Head of caudate nucleus (tissue), 42 donors: ENCODE measurements around the gene SP4.
A peak's percentile ranks its signal among the peaks of the same experiment; 100 is the strongest.

Experiments used
- DNase-seq, 42 donors: peaks; one replicate each; pipeline versions ENCODE4 v3.0.0 to v3.0.0-alpha.2; 2020 to 2021; ENCODE audit warnings: mixed read lengths in 7 of 42
- intact Hi-C: fragments of 100-400 bp; cut with DNase I; formaldehyde crosslinking; loops from one replicate; pipeline ENCODE4 v1.15.0; 2022

Gene SP4

DNA sequence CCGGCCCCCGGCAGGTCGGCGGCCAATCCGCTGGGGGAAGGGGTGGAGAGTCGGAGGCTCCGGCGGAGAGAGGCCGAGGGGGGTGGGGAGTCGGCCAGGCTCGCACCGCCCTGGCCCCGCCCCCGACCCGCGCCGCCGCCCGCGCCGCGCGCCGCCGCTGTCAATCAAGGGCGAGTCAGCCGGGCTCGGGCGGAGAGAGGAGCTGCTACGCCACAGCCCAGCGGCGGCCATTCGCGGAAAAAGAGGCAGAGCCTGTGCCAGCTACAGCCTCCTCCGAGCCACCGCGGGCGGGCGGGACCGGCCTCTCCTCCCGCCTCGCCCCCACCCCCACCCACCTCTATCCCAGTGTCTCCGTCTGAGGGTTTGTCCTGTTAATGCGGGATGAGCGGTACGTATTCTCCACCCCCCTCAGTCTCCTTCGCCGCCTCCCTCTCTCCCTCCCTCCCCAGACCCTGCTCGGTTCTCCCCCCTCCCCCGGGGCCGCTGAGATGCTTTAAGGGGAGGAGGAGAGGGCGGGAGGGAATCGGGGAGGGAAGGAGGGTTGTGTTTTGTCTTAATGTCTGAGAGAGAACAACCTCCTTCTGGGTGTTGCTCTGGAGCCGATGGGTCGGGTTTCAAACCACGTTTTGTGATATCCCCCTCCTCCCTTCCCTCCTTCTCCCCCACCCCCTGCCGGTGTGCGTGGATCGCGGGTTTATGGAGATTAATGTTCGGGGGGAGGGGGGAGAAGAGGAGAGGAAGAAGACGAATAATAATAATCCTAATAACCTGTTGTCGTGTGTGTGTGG is at the start of gene SP4:
Gene SP4, plus strand, starts transcription at position 213 of the 788 bp plus-strand sequence. Its CDS starts 169 bp downstream, at position 382.
- peak; percentile 86 to 99 (median 97) for DNase-seq

DNA sequence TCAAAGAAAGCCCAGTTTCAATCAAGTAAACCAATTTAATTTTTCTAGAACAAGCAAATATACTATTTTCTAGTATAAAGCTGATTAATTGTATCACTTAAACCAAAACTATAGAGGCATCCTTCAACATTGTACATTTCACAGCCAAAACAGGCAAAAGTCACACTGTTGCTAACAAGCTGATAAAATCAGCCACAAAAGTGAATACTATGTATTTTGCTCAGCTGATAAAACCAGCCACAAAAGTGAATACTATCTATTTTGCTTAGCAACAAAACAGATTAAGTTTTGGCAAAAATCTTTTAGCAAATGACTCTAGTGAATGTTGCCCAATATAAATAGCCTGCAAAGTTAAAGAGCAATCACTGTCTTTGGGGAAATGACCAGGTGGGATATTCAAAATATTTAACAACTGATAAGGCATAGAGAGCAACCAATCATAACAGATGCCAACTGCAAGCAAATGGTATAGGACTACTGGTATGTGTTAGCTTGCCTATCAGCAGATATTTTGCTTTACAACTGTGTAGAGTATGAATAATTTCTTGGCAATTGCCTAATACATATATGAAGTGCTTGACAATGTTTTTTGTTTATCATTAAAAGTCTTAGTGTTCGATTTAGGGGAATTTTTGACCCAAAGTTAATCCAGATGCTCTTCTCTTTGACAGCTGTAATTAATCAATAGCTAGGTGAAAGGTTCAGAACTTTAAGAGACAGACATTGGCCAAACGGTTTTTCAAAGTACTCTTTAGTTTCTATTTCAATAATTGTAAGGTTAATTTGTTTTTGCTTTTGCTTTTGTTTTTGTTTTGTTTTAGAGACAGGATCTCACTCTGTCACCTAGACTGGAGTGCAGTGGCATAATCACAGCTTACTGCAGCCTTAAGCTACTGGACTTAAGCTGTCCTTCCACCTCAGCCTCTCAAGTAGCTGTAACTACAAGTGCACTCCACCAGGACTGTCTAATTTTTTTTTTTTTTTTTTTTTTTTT is 44.4 kb upstream of the SP4 start:
- intact Hi-C loops = no loop called here
- no peak for DNase-seq

More for the DNA sequence above, at the start of gene SP4:
- intact Hi-C loops = loop anchor here (5.0 kb wide), 1 partner anchor 514 kb away; no protein-coding TSS in a partner anchor

DNA sequence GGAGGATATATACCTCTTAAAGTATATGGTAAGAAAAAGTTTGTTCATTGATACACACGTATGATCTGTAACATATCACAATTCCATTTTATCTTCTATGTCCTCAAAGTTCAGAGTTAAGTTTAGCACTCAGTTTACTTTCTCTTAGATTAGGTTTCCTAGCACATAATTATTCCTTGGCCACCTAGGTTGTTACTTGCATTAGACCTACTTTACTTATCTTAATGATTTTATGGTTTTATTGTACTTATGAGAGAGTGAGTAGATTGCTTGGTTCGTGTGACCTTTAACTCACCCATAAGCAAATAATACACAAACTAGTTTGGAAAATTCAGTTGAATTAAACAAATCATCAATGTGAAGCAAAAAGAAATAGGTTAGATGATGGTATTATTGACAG is 33.9 kb upstream of the SP4 start:
- DNase-seq = no peak
- intact Hi-C loops = no loop called here

DNA sequence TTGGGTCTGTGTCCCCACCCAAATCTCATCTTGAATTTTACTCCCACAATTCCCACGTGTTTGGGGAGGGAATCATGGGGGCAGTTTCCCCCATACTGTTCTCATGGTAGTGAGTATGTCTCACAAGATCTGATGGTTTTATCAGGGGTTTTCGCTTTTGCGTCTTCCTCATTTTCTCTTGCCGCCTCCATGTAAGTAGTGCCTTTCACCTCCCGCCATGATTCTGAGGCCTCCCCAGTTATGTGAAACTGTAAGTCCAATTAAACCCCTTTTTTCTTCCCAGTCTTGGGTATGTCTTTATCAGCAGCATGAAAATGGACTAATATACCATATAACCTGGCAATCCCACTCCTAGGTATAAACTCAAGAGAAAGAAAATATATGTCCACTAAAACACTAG is 25.9 kb upstream of the SP4 start:
- DNase-seq = no peak
- intact Hi-C loops = no loop called here

DNA sequence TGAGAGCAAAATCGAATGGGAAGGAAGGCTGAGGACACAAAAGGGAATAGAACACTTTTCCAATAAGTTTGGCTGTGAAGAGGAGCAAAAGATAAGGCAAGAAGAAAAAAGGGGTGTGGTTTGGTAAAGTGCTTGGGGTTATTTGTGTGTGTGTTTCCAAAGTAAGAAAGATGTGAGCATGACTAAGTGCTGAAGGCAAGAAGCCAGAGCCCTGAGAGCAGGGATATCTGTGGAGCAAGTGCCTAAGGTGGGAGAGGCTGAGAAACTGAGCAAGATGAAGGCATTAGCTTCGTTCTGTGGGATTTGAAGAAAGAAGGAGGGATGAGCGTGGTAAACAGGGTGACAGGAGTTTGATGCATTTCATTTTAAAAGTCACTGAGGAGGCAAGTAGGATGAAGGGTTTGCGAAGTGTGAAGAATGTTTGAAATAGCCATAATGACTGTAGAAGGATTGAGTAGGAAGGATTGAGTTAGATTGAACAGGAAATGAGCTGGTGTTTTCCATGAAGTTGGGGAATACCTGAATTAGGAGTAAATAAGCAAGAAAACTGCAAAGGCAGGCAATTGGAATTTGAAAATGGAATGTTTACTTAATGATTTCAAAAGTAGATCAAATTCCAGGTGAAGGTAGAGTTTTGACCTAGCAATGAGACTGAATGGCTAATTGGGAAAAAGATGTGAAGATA is 19.9 kb upstream of the SP4 start:
- DNase-seq = no peak
- intact Hi-C loops = no loop called here

DNA sequence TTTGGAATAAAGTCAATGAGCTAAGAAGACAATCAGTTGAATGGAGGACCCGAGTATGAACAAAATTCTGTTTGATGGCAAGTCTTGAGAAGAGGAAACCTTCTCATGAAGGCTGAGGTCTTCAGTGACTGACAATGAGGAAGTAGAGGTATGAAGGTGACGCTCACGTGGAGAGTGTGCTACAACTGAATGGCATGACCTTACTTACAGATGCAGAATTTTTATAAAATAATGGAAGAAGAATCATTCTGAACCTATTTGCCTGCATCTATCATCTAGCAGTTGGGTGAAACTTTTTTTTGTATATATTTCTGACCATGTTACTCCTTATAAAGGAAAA is 19.4 kb upstream of the SP4 start:
- no peak for DNase-seq
- intact Hi-C loops = no loop called here

DNA sequence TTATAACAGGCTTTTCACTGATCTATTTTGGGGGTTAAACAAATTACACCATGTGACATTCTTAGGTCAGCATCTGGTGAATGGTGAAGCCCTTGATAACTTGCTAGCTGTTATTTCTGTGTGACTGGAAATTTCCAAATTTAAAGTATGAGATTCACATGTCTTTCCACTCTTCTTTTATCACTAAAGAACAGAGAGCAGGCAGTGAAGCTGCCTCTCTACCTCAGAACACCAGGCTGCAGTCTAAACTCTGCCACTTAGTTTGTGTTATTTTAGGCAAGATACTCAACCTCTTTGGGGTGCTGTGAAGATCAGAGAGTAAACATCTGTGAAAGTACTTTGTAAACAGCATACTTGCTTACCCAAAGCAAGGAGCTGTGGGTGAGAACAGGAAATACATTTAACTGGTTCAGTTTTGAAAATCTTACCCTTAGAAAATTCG is 15.5 kb upstream of the SP4 start:
- no peak for DNase-seq
- intact Hi-C loops = no loop called here

DNA sequence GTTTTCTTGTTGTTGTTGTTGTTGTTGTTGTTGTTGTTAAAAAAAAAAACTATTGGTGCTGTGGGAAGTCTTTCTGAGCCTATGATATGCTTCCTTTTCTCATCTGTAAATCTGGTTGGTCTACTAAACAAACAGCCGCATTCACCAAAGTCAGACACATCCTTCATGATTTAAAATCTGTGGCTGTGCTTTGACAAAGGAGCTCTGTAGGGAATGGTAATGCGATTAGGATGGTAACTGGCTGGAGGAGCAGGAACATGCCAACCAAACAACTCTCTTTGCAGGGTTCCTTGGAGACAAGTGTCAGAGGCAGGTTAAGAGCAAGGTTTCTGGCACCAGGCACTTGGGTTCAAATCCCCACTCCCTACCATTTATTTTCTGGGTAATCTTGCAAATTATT is 14.9 kb upstream of the SP4 start:
- intact Hi-C loops = no loop called here
- DNase-seq = peak in 5 of 42 donors; percentile 13 to 57 (median 34)

DNA sequence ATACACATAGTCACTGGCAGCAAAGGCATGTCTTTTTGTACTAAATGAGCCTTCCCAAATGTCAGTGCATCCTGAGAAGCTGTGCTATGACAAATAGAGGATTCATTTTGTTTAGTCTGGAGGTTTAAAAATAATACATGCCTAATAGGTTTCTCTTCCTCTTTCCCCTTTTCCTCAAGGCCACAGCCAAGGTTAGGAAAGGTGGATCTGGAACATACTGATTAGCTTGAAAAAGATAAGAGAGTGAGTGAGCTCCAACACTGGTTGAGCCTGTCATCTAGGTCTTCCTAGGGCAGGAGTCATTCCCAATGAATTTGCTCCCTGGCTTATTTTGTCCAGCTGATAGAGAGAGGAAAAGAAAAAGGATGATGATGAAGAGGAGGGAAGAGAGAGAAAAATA is 14.4 kb upstream of the SP4 start:
- intact Hi-C loops = no loop called here
- no peak for DNase-seq

DNA sequence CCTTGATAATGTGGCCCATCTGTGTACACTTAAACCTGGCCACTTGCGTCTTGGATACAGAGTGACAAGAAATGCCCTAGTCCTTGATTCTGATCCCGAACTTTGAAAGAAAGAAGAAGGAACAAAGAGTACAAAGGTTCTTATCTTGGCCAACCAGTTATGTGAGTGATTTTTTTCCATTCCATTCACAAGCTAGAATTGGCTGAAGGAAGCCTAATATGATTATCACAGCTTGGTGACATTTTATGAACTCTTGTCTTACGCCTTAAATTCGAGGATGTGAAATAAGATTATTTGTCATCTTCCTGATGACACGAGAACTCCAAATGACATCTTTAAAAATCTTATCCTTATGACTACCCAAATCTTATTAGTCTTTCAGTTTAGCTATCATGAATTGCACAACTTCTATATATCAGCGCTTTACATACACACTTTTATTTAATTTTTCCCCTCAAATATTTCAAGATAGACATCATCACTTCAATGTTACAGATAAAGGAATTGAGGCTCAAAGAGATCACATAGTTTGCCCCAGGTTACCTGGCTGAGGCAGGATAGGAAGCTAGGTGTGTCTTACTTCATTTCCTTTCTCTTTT is 13.0 kb upstream of the SP4 start:
- no peak for DNase-seq
- intact Hi-C loops = no loop called here

DNA sequence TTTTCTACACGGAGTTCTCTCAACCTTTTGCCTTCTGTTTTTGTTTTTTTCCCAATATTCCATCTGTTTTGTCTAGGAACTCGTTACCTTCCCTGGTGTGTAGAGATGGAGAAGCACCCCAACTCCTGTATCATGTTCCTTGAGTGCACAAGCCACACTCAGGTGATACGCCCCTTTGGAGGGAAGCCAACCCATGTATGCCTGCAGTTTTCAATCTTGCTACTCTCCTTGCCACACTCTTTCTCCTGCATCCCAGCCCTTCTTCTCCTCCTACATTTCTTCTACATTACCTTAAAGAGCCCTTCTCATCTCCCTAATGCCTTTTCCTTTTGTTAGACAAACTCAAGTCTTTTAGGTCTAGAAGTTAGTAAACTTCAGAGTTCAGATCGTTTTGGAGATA is 10.2 kb upstream of the SP4 start:
- DNase-seq = no peak
- intact Hi-C loops = no loop called here

DNA sequence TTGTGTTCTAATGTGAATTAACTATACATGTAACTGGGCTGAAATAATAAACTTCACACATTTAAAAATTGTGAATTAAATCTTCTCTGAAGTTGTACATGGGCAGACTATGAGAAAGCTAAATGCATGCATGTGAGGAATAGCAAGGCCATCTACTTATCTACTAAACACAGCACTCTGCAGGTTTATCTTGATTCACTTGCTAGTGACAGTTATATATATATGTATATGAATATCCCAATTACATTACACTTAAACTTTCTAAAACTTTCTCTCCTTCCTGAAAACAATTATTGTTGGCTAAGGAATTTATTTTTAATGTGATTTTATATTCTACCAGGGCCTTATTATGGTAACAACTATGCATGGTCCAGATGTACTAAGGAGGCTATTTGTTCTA is 5.1 kb upstream of the SP4 start:
- no peak for DNase-seq
- intact Hi-C loops = no loop called here

DNA sequence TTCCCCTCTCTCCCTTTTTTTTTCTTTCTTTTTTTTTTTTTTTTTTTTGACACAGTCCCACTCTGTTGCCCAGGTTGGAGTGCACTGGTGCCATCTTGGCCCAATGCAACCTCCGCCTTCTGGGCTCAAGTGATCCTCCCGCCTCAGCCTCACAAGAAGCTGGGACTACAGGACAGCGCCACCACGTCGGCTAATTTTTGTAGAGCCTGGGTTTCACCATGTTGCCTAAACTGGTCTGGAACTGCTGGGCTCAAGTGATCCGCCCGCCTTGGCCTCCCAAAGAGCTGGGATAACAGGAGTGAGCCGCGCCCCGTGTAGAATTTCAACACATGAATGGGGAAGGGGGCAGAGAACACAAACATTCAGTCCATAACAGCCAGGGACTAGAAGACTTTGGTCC is 2.6 kb upstream of the SP4 start:
- no peak for DNase-seq
- intact Hi-C loops = loop anchor here (5.0 kb wide), 1 partner anchor 517 kb away; no protein-coding TSS in a partner anchor

DNA sequence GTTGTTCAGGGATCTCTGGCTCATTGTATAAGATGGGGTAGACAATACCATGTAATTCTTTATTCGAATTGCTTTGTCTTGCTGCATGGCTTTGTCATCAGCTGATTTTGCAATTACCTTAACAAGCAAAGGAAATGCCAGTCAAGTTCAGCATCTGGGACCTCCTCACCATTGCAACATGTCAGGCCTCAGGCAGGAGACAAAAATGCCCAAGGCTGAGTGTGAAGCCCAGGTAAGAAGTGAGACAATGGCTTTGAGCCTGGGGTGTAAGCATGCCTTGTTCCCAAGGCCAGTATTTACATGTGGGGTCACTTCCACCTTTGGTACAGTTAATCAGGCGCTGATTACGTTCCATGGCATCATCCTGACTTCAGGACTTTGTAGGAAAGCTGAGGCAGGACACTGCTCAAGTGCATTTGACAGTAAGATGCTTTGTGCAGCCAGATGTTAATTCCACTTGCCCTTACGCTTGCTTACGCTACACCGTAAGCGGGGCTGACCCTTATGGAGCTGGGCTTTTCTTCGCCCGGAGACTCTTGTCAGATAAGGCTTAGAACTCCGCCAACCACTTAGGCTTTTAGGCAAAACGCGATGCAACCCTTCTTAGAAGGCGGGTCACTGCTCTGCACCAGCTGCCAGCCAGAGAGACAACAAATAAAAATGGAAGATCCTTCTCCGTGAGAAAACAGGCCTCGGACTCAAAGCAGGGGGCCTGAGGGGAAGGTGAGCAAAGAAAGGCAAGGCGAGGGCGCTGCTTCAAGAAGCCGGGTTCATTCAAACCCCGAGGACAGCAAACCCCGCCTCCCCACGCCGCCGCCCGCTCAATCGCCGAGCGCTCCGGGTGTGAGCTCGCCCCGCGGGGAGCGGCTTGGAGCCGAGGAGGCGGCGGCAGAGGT is 1.3 kb upstream of the SP4 start:
- DNase-seq = peak in 5 of 42 donors; percentile 3 to 25 (median 7)
- intact Hi-C loops = loop anchor here (5.0 kb wide), 1 partner anchor 516 kb away; no protein-coding TSS in a partner anchor

DNA sequence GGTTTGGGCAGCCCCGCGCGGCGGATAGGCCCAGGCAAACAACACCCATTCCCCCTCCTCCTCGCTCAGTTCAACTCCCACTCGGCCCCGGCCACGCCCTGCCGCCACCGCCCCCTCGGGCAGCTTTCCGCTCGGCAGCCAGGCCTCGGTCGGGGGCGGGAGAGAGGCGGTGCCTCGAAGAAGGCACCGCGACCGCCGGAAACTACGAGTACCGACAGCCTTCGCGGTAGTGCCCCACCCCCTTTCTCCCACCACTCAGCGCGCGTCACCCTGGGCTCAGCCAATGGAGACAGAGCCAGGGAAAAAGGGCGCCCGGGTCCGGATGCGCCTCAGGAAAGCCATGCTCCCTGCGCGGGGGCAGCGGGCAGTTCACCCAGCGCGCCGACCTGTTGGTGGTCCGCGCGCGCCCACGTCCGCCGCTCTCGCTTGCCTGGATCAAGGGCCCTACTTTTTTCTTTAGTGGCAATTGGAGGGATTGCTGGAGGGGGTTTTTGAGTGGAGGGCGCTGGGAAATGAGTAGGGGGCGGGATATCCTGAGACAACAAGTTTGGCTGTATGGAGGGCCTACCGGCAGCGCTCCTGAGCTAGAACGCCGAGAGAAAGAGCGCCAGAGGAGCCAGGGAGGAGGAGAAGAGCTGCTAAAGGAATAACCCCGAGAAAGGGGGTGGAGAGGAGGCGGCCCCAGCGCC is 557 bp upstream of the SP4 start:
- intact Hi-C loops = loop anchor here (5.0 kb wide), 1 partner anchor 515 kb away; no protein-coding TSS in a partner anchor

DNA sequence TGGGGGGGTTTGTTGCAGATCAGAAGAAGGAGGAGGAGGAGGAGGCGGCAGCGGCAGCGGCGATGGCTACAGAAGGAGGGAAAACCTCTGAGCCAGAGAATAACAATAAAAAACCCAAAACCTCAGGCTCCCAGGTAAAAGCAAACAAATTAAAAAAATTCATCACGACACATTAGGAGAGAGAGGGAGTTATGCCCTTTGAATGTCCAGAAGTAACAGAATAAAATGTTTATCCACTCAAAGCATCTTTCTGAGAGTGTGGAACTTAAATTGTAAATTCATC is 717 bp downstream of the SP4 start:
- intact Hi-C loops = loop anchor here (5.0 kb wide), 1 partner anchor 514 kb away; no protein-coding TSS in a partner anchor
- DNase-seq = peak in 1 of 42 donors; percentile 22

More for the DNA sequence above, 557 bp upstream of the SP4 start:
- DNase-seq = peak; percentile 97 to 100 (median 99)

DNA sequence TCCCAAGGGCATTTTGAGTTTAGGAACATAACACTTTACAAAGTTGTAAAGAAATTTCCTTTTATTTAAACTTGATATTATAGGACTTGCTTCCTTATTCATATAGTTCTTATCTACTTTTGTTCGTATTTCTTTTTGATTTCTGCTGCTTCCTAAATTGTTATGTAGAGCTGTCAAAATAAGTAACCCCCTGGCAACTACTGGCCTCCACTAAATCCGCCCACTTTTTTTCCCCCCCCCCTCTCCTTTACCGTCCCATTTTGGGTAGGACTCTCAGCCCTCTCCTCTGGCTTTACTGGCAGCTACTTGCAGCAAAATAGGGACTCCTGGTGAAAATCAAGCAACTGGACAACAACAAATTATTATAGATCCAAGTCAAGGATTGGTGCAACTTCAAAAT is 1.1 kb downstream of the SP4 start:
- intact Hi-C loops = loop anchor here (5.0 kb wide), 1 partner anchor 513 kb away; no protein-coding TSS in a partner anchor
- no peak for DNase-seq
